Caco-2 (cell line): ENCODE results near the gene TMEM255B. TPM values are rescaled to one million over a fixed set of nuclear protein-coding genes. Genes with fewer than 3 reads are reported as not detected.

Experiments used
- BruUV-seq: library from RNA; stranded (reverse); fragments of 400-500 nt; replicated peaks from 2 replicates; lab custom pipeline; 2021; lab: Mats Ljungman, UMichigan
- CTCF ChIA-PET: fragments of 300-600 bp; sonication (Branson Sonifier 250); formaldehyde crosslinking; loops from one replicate; lab custom pipeline; 2022; ENCODE audit warnings: antibody characterized with exemption; lab: Charles Lee
- POLR2A ChIA-PET: fragments of 300-600 bp; sonication (Branson Sonifier 250); formaldehyde crosslinking; loops from one replicate; lab custom pipeline; 2022; ENCODE audit warnings: antibody characterized with exemption; lab: Charles Lee
- DNase-seq, 2 experiments: peaks; one replicate each; pipeline versions ENCODE4 v3.0.0 to v3.0.0-alpha.2; 2020 to 2022
- H3K27me3 ChIP-seq: replicated peaks from 2 replicates; pipeline ENCODE4 v1.6.0; 2011; ENCODE audit warnings: low read length; ENCODE audit not compliant: control insufficient read depth, insufficient read depth
- H3K36me3 ChIP-seq: 2 replicates; pipeline ENCODE4 v1.5.1; 2011; ENCODE audit warnings: low read length; ENCODE audit not compliant: control insufficient read depth, insufficient read depth
- H3K4me1 ChIP-seq: fragments of 250-450 bp; sonication (Bioruptor Pico); 2 replicates; pipeline ENCODE4 v1.5.1; 2020; ENCODE audit warnings: mild to moderate bottlenecking
- H3K4me3 ChIP-seq: 2 replicates; pipeline ENCODE4 v1.5.1; 2011; ENCODE audit warnings: low read depth, mild to moderate bottlenecking, control low read depth, low read length
- H3K9me3 ChIP-seq: fragments of 250-450 bp; sonication (Bioruptor Pico); 2 replicates; pipeline ENCODE4 v1.5.1; 2020; ENCODE audit warnings: mild to moderate bottlenecking, moderate library complexity
- H3K27ac Mint-ChIP-seq: one replicate; pipeline ENCODE4 v1.8.0; 2022; ENCODE audit warnings: mixed read lengths; ENCODE audit not compliant: unreplicated experiment
- H3K27me3 Mint-ChIP-seq: one replicate; pipeline ENCODE4 v1.8.0; 2022; ENCODE audit warnings: mixed read lengths; ENCODE audit not compliant: insufficient read depth, unreplicated experiment
- H3K36me3 Mint-ChIP-seq: one replicate; pipeline ENCODE4 v1.8.0; 2022; ENCODE audit warnings: mild to moderate bottlenecking, mixed read lengths; ENCODE audit not compliant: insufficient read depth, unreplicated experiment
- H3K4me1 Mint-ChIP-seq: one replicate; pipeline ENCODE4 v1.8.0; 2022; ENCODE audit warnings: low read depth, mixed read lengths; ENCODE audit not compliant: unreplicated experiment
- H3K4me3 Mint-ChIP-seq: one replicate; pipeline ENCODE4 v1.8.0; 2022; ENCODE audit warnings: mild to moderate bottlenecking, moderate library complexity, mixed read lengths; ENCODE audit not compliant: unreplicated experiment
- H3K9me3 Mint-ChIP-seq: one replicate; pipeline ENCODE4 v1.8.0; 2022; ENCODE audit warnings: mixed read lengths; ENCODE audit not compliant: unreplicated experiment
- intact Hi-C: fragments of 100-400 bp; cut with micrococcal nuclease; formaldehyde crosslinking; loops from one replicate; pipeline ENCODE4 v1.10.0; 2022; ENCODE audit not compliant: unreplicated experiment
- total RNA-seq: library from RNA; stranded (reverse); gene quantifications from 2 replicates; pipeline ENCODE4 v1.2.3, GENCODE V29; 2022
- TF ChIP-seq, protein P1 (sequence below), 2 experiments: fragments of 200-600 bp in 1 of 2; IDR thresholded peaks; 1 replicate in 1 of 2; 2 replicates in 1 of 2; pipeline versions ENCODE4 v1.5.1 to v1.8.0; 2011 to 2022; ENCODE audit warnings: antibody characterized with exemption in 1 of 2, control low read depth in 1 of 2, inconsistent platforms in 1 of 2, low read depth in 1 of 2, low read length in 1 of 2, mild to moderate bottlenecking in 1 of 2, moderate library complexity in 1 of 2; ENCODE audit not compliant: insufficient read depth in 1 of 2, severe bottlenecking in 1 of 2, unreplicated experiment in 1 of 2

Gene TMEM255B
- total RNA-seq, 1 experiment from 2014 or later = 0.82 TPM

DNA sequence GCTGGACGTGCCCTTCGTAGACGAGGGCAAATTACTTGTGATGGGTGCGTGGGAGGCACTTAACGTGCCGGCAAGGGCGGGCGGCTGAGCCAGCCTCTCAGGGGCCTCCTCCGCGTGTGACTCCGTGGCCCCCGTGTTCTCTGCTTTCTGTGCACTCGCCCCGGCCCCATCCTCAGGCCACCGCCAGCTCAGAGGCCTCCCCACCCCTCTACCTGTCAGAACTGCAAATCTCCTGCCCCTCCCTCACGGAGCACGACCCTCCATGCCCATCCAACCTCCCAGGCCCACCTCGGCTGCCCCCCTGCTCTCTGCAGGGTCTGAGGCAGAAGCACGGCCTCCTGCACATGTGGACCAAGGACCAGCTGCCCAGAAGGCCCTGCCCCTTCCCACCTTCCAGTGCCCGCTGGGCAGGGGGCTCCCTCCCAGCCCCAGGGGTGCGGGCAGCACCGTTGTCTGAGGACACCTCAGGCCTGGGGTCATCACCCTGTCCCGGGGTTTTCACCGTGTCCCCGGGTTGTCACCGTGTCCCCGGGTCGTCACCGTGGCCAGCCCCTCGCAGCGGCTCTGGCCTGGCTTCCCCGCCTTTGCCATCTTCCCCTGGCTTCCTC lies 44.5 kb downstream of the TMEM255B start:
- TF ChIP-seq, protein P1, sequence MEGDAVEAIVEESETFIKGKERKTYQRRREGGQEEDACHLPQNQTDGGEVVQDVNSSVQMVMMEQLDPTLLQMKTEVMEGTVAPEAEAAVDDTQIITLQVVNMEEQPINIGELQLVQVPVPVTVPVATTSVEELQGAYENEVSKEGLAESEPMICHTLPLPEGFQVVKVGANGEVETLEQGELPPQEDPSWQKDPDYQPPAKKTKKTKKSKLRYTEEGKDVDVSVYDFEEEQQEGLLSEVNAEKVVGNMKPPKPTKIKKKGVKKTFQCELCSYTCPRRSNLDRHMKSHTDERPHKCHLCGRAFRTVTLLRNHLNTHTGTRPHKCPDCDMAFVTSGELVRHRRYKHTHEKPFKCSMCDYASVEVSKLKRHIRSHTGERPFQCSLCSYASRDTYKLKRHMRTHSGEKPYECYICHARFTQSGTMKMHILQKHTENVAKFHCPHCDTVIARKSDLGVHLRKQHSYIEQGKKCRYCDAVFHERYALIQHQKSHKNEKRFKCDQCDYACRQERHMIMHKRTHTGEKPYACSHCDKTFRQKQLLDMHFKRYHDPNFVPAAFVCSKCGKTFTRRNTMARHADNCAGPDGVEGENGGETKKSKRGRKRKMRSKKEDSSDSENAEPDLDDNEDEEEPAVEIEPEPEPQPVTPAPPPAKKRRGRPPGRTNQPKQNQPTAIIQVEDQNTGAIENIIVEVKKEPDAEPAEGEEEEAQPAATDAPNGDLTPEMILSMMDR (IDR thresholded peaks at IDR 0.05; ENCODE audit: insufficient read depth in 1 of 2, low read depth in 1 of 2, low read length in 1 of 2, severe bottlenecking in 1 of 2, unreplicated experiment in 1 of 2) = no peak
- no peaks in the 10 kb centered on the region for H3K9me3 Mint-ChIP-seq
- POLR2A ChIA-PET = no interaction called here
- no peak for DNase-seq
- no peaks in the 10 kb centered on the region for H3K4me1 ChIP-seq
- BruUV-seq = no TSS peak
- intact Hi-C loops = no loop called here
- no peaks in the 10 kb centered on the region for H3K36me3 ChIP-seq
- H3K9me3 ChIP-seq = peaks cover 8% of the 10 kb centered on the region
- H3K4me1 Mint-ChIP-seq = no peaks in the 10 kb centered on the region
- CTCF ChIA-PET = interaction anchor here (1.5 kb wide), 1 partner anchor 144 kb away, joined by 4 read pairs; no protein-coding TSS in a partner anchor
- H3K4me3 Mint-ChIP-seq = no peak overlapping the region
- H3K27me3 ChIP-seq = no peaks in the 10 kb centered on the region
- H3K27me3 Mint-ChIP-seq = no peaks in the 10 kb centered on the region
- H3K36me3 Mint-ChIP-seq = no peaks in the 10 kb centered on the region
- H3K27ac Mint-ChIP-seq = no peak overlapping the region
- H3K4me3 ChIP-seq = no peak overlapping the region

DNA sequence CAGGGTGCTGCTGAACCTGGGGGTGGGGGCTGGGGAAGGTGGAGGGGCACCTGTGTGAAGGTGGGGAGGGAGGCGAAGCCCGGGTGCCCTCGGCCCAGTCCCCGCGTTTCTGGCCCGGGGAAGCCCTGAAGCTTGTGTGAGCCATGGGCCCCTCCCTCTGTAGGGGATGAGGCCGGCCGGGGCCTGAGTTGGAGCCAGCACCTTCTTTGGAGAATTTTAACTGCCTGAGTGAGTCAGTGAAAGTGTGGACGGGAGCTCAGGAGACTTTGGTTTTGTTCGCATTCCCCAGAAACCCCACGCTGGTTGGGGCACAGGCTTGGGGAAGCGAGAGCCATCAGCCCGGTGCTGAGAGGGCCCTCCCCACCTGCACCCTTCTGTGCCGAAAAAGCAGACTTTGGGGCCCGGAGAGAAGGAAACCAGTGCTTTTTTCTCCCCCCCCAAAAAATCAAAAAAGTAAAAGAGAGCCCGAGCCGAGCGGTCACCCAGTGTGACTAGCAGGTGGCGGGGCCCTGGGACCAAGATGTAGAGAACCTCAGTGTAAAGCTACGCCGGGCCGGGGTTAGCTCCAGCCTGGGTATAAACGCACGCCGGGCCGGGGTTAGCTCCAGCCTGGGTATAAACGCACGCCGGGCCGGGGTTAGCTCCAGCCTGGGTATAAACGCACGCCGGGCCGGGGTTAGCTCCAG lies 45.1 kb downstream of the TMEM255B start:
- CTCF ChIA-PET = interaction anchor here (0.7 to 1.5 kb wide), 2 partner anchors 17 to 143 kb away, joined by 4 to 6 read pairs; no protein-coding TSS in a partner anchor
- no peaks in the 10 kb centered on the region for H3K27me3 Mint-ChIP-seq

DNA sequence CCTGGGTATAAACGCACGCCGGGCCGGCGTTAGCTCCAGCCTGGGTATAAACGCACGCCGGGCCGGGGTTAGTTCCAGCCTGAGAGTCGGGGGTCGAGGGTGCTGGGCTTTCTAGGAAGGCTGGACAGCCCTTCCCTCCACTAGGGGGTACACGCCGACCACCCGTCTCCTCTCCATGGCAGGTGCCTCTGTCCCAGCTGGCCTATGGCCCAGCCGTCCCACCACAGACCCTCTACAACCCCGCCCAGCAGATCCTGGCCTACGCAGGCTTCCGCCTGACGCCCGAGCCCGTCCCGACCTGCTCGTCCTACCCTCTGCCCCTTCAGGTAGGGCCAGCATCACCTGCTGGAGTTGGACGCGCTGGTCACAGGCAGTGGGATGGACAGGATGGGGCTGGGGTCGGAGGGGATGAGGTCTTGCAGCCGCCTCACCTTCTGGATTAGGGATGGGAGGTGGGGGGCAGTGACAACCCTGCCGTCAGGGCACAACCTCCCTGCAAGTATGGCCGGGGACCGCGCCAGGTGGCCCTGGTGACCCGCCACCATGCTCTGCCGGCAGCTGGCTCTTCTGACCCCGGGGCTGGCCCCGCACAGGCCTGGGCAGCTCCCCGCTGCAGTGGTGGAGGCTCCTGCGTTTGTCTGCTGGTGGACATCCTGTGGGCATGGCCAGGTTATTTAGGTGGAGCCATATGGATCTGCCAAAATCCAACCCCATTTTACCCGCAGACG lies 45.8 kb downstream of the TMEM255B start:
- H3K27me3 Mint-ChIP-seq = no peaks in the 10 kb centered on the region
- CTCF ChIA-PET = interaction anchor here (0.7 to 1.5 kb wide), 2 partner anchors 16 to 143 kb away, joined by 4 to 6 read pairs; no protein-coding TSS in a partner anchor
- no peak for DNase-seq
- Histone ChIP-seq H3K9me3 (peaks cover 8% of the 10 kb centered on the region), H3K4me1 (no peaks in the 10 kb centered on the region), H3K4me3 (no peak overlapping the region), H3K27me3 (no peaks in the 10 kb centered on the region), H3K36me3 (no peaks in the 10 kb centered on the region)
- H3K36me3 Mint-ChIP-seq = no peaks in the 10 kb centered on the region
- POLR2A ChIA-PET = no interaction called here
- H3K27ac Mint-ChIP-seq = no peak overlapping the region
- H3K4me3 Mint-ChIP-seq = no peak overlapping the region
- no peaks in the 10 kb centered on the region for H3K4me1 Mint-ChIP-seq
- intact Hi-C loops = no loop called here
- TF ChIP-seq, protein P1 (IDR thresholded peaks at IDR 0.05; ENCODE audit: insufficient read depth in 1 of 2, low read depth in 1 of 2, low read length in 1 of 2, severe bottlenecking in 1 of 2, unreplicated experiment in 1 of 2) = no peak
- no TSS peak for BruUV-seq
- H3K9me3 Mint-ChIP-seq = no peaks in the 10 kb centered on the region

More for the DNA sequence above, 45.1 kb downstream of the TMEM255B start:
- no peaks in the 10 kb centered on the region for H3K4me1 Mint-ChIP-seq
- DNase-seq = no peak
- intact Hi-C loops = no loop called here
- H3K36me3 ChIP-seq = no peaks in the 10 kb centered on the region
- peaks cover 8% of the 10 kb centered on the region for H3K9me3 ChIP-seq
- no peaks in the 10 kb centered on the region for H3K4me1 ChIP-seq
- no peak overlapping the region for H3K27ac Mint-ChIP-seq
- H3K27me3 ChIP-seq = no peaks in the 10 kb centered on the region
- TF ChIP-seq, protein P1 (IDR thresholded peaks at IDR 0.05; ENCODE audit: insufficient read depth in 1 of 2, low read depth in 1 of 2, low read length in 1 of 2, severe bottlenecking in 1 of 2, unreplicated experiment in 1 of 2) = no peak
- H3K4me3 Mint-ChIP-seq = no peak overlapping the region
- H3K4me3 ChIP-seq = no peak overlapping the region
- no TSS peak for BruUV-seq
- POLR2A ChIA-PET = no interaction called here
- no peaks in the 10 kb centered on the region for H3K9me3 Mint-ChIP-seq
- H3K36me3 Mint-ChIP-seq = no peaks in the 10 kb centered on the region
